HCEC 1CT (cell line): ENCODE results near the gene MAGEA4.
"Not testable (repeated sequence)": the region's sequence is repeated elsewhere in the genome, so short reads cannot be mapped to it uniquely, and the experiment has no call there.

Experiments
- DNase-seq: peaks from one replicate; pipeline ENCODE4 v3.0.0-alpha.2; 2017

MAGEA4 gene

GRCh38 chrX:151912780-151913179, at the start of gene MAGEA4:
MAGEA4 (plus strand) TSS chrX:151912889; CDS start chrX:151923665, 10,776 bp downstream.
- DNase-seq: no peak

GRCh38 chrX:151870602-151871001, 42.1 kb upstream of the MAGEA4 start:
- peak; percentile 63 for DNase-seq

- peak; percentile 86 for DNase-seq
These were observed 41.4 kb upstream of the MAGEA4 start for GRCh38 chrX:151871244-151871643.

- no peak for DNase-seq
These were observed 39.6 kb upstream of the MAGEA4 start for GRCh38 chrX:151873096-151873495.

GRCh38 chrX:151875270-151876026, 37.2 kb upstream of the MAGEA4 start:
- no peak for DNase-seq

GRCh38 chrX:151878574-151878973, 34.1 kb upstream of the MAGEA4 start:
- DNase-seq: no peak

- DNase-seq: no peak
These were observed 32.8 kb upstream of the MAGEA4 start for GRCh38 chrX:151879856-151880255.

GRCh38 chrX:151880895-151881294, 31.8 kb upstream of the MAGEA4 start:
- no peak for DNase-seq

- no peak for DNase-seq
These were observed 23.3 kb upstream of the MAGEA4 start for GRCh38 chrX:151889421-151889820.

- DNase-seq: peak; percentile 26
These were observed 15.8 kb upstream of the MAGEA4 start for GRCh38 chrX:151896734-151897474.

GRCh38 chrX:151899622-151900021, 13.1 kb upstream of the MAGEA4 start:
- DNase-seq: peak; percentile 20

- DNase-seq: peak; percentile 2
These were observed 10.9 kb upstream of the MAGEA4 start for GRCh38 chrX:151901826-151902225.

- peak; percentile 83 for DNase-seq
These were observed 9.7 kb upstream of the MAGEA4 start for GRCh38 chrX:151902813-151903591.

- no peak for DNase-seq
These were observed 7.7 kb upstream of the MAGEA4 start for GRCh38 chrX:151904989-151905388.

- DNase-seq: no peak
These were observed 468 bp upstream of the MAGEA4 start for GRCh38 chrX:151912221-151912620.

- not testable (repeated sequence) for DNase-seq
These were observed 6.0 kb downstream of the MAGEA4 start for GRCh38 chrX:151918736-151919135.

GRCh38 chrX:151919610-151920009, 6.9 kb downstream of the MAGEA4 start:
- DNase-seq: no peak

- no peak for DNase-seq
These were observed 7.4 kb downstream of the MAGEA4 start for GRCh38 chrX:151920101-151920500.

GRCh38 chrX:151920530-151920929, 7.8 kb downstream of the MAGEA4 start:
- no peak for DNase-seq

GRCh38 chrX:151921292-151921691, 8.6 kb downstream of the MAGEA4 start:
- DNase-seq: no peak

GRCh38 chrX:151921866-151922265, 9.2 kb downstream of the MAGEA4 start:
- DNase-seq: no peak

GRCh38 chrX:151922692-151923091, 10.0 kb downstream of the MAGEA4 start:
- no peak for DNase-seq

- no peak for DNase-seq
These were observed 11.0 kb downstream of the MAGEA4 start for GRCh38 chrX:151923648-151924047.
